K562 (cell line): ENCODE results near the gene CCNK. TPM values are rescaled to one million over a fixed set of nuclear protein-coding genes. Genes with fewer than 3 reads are reported as not detected.
A peak's percentile ranks its signal among the peaks of the same experiment; 100 is the strongest.

Experiments used
- ASH1L ChIP-seq: fragments of 450-650 bp; IDR thresholded peaks from 2 replicates; pipeline ENCODE4 v1.6.1; 2018; ENCODE audit warnings: borderline replicate concordance, mild to moderate bottlenecking, low read depth; ENCODE audit not compliant: partially characterized antibody
- C11orf30 ChIP-seq: fragments of 450-650 bp; IDR thresholded peaks from 2 replicates; pipeline ENCODE4 v1.6.1; 2016; ENCODE audit warnings: low read depth, mild to moderate bottlenecking
- CREM ChIP-seq: IDR thresholded peaks from 2 replicates; pipeline ENCODE4 v1.6.1; 2014; ENCODE audit warnings: antibody characterized with exemption, low read depth
- DIDO1 ChIP-seq: fragments of 450-650 bp; IDR thresholded peaks from 2 replicates; pipeline ENCODE4 v1.6.1; 2016; ENCODE audit warnings: low read depth, missing biosample characterization, missing genetic modification characterization
- ETV1 ChIP-seq: fragments of 450-650 bp; conservative IDR thresholded peaks from 2 replicates; pipeline ENCODE4 v1.6.1; 2016; ENCODE audit warnings: missing genetic modification characterization, control low read depth, low read depth, missing compliant biosample characterization
- ETV6 ChIP-seq, 3 experiments: fragments of 150-350 bp in 1 of 3; sonication (generic) in 1 of 3; formaldehyde crosslinking in 1 of 3; IDR thresholded peaks; 2 replicates each; pipeline versions ENCODE4 v1.6.1 to v1.8.0; 2014 to 2022; ENCODE audit warnings: borderline replicate concordance in 2 of 3, low read depth in 2 of 3, antibody characterized with exemption in 1 of 3, low read length in 1 of 3, mild to moderate bottlenecking in 1 of 3, missing genetic modification reagents in 1 of 3
- FIP1L1 ChIP-seq: fragments of 200-400 bp; formaldehyde crosslinking; IDR thresholded peaks from 2 replicates; pipeline ENCODE4 v1.6.1; 2018; ENCODE audit warnings: mild to moderate bottlenecking, low read depth, low read length; ENCODE audit not compliant: poor library complexity, severe bottlenecking
- MBD2 ChIP-seq: sonication (generic); IDR thresholded peaks from 2 replicates; pipeline ENCODE4 v1.6.1; 2016; ENCODE audit warnings: low read depth, borderline replicate concordance
- NFE2 ChIP-seq: IDR thresholded peaks from 2 replicates; pipeline ENCODE4 v1.6.1; 2014; ENCODE audit warnings: antibody characterized with exemption, low read depth
- PHF20 ChIP-seq: fragments of 450-650 bp; IDR thresholded peaks from 2 replicates; pipeline ENCODE4 v1.6.1; 2018; ENCODE audit not compliant: partially characterized antibody
- POLR2A ChIP-seq: fragments of 450-650 bp; conservative IDR thresholded peaks from 2 replicates; pipeline ENCODE4 v1.6.1; 2016
- POLR2AphosphoS5 ChIP-seq: IDR thresholded peaks from 2 replicates; pipeline ENCODE4 v1.6.1; 2011; ENCODE audit warnings: mild to moderate bottlenecking, low read depth, low read length, moderate library complexity; ENCODE audit not compliant: control insufficient read depth, insufficient read depth
- SAFB2 ChIP-seq: fragments of 200-400 bp; formaldehyde crosslinking; IDR thresholded peaks from 2 replicates; pipeline ENCODE4 v1.6.1; 2018; ENCODE audit warnings: borderline replicate concordance, low read length, low read depth, moderate library complexity; ENCODE audit not compliant: severe bottlenecking
- SIN3A ChIP-seq, 2 experiments: fragments of 150-350 bp in 1 of 2; IDR thresholded peaks; 2 replicates each; pipeline ENCODE4 v1.6.1; 2011 to 2016; ENCODE audit warnings: borderline replicate concordance in 2 of 2, low read depth in 2 of 2, low read length in 2 of 2, mild to moderate bottlenecking in 2 of 2, moderate library complexity in 2 of 2; ENCODE audit not compliant: control insufficient read depth in 1 of 2
- SMARCA5 ChIP-seq: fragments of 450-650 bp; IDR thresholded peaks from 2 replicates; pipeline ENCODE4 v1.6.1; 2016
- SUPT5H ChIP-seq: fragments of 450-650 bp; IDR thresholded peaks from 2 replicates; pipeline ENCODE4 v1.6.1; 2016
- TAF7 ChIP-seq: fragments of 450-650 bp; IDR thresholded peaks from 2 replicates; pipeline ENCODE4 v1.6.1; 2016; ENCODE audit warnings: missing genetic modification characterization, missing compliant biosample characterization
- VEZF1 ChIP-seq: fragments of 200-800 bp; sonication (Bioruptor generic); IDR thresholded peaks from 2 replicates; pipeline ENCODE4 v1.6.1; 2017; ENCODE audit warnings: missing genetic modification characterization, missing compliant biosample characterization
- ZNF197 ChIP-seq: fragments of 200-800 bp; sonication (Bioruptor generic); IDR thresholded peaks from 2 replicates; pipeline ENCODE4 v1.6.1; 2016; ENCODE audit warnings: low read depth, missing genetic modification characterization, missing compliant biosample characterization
- ZNF639 ChIP-seq, 2 experiments: fragments of 200-800 bp in 1 of 2; sonication (Bioruptor generic) in 1 of 2; sonication (generic) in 1 of 2; formaldehyde crosslinking in 1 of 2; IDR thresholded peaks in 1 of 2; conservative IDR thresholded peaks in 1 of 2; 2 replicates each; pipeline versions ENCODE4 v1.5.0 to v1.6.1; 2016 to 2020; ENCODE audit warnings: missing compliant biosample characterization in 1 of 2, missing genetic modification characterization in 1 of 2, missing genetic modification reagents in 1 of 2
- ZNF699 ChIP-seq: fragments of 250-450 bp; sonication (Bioruptor Pico); IDR thresholded peaks from 2 replicates; pipeline ENCODE4 v1.8.0; 2021; ENCODE audit warnings: mild to moderate bottlenecking, moderate library complexity; ENCODE audit not compliant: insufficient replicate concordance
- polyA plus RNA-seq, 8 experiments: library from polyadenylated mRNA; depleted of rRNA in 4 of 8; stranded (reverse) in 5 of 8; unstranded in 3 of 8; fragments of >200 nt; fragmentation: Nextera tagmentation in 2 of 8; fragmentation: Illumina TruSeq in 1 of 8; extraction: Ambion mirVana in 2 of 8; extraction: Trizol in 1 of 8; gene quantifications; 2 replicates each; pipeline versions ENCODE4 v1.2.1 to v1.2.3, GENCODE V29; 2011 to 2014; ENCODE audit warnings: inconsistent platforms in 1 of 8, missing spikeins in 1 of 8
- total RNA-seq, 7 experiments: library from RNA; depleted of rRNA in 6 of 7; stranded (reverse); fragments of >200 nt in 6 of 7; fragmentation: Illumina TruSeq in 2 of 7; extraction: Trizol in 2 of 7; gene quantifications; 2 replicates each; pipeline versions ENCODE4 v1.2.1 to v1.2.3, GENCODE V29; 2011 to 2021; ENCODE audit warnings: low replicate concordance in 1 of 7
- TF ChIP-seq, protein P1 (sequence below): IDR thresholded peaks from 2 replicates; pipeline ENCODE4 v1.6.1; 2016; ENCODE audit warnings: missing genetic modification characterization, missing compliant biosample characterization

CCNK gene
- total and polyA plus RNA-seq, 9 of the 15 experiments (the other 6 are each of a cell fraction or from before 2014, with no cell fraction given): 5.8 to 84.2 (median 16.4) TPM

DNA sequence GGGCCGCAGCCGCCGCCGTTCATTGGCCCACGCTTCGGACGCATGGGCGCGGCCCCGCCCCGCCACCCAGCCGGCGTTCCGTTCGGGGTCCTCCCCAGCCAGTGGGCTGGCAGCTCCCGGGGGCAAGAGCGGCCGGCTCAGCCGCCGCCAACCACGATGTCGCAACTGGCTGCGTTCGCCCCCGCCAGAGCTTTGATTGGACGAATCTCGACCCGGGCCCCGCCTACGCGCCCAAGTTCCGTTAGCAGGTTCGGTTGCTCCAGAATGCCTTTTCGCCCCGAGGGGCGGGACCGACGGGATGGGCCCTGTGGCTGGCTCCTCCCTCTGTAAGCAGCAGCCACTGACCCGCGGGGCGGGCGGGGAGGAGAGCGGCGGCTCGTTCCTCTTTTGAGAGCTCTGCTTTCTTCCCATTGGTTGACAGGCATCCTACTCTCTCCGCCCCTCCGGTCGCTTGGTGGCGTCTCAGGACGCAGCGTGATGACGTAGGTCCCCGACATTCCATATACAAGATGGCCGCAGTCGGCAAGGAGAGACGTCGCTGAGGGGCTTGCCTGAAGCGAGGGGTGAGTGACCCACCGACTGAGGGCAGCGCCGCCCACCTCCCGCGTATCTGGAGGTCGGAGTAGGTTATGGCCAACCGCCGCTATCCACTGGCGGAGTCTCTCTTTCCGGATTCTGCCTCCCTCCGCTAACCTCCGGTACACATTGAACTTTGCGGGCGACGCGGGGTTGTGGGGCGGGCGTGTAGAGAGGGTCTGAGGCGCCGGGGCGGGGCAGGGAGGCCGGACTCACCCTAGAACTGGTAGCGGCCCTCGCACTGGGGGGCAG lies at the start of gene CCNK (continued):
- TF ChIP-seq NFE2 (no peak), ZNF197 (CRISPR knock-in tag) (no peak), VEZF1 (CRISPR knock-in tag) (peak; percentile 85), TAF7 (tag) (peak; percentile 84), POLR2A (peak; percentile 92), ETV1 (tag) (peak; percentile 30; the same call in 1 of the 2 replicates), ETV6 (IDR thresholded peaks at IDR 0.05; ENCODE audit: borderline replicate concordance in 1 of 2, low read depth in 2 of 2, low read length in 1 of 2) (no peak), ETV6 (CRISPR knock-in tag; IDR thresholded peaks at IDR 0.05; ENCODE audit: borderline replicate concordance) (no peak), ZNF639 (CRISPR knock-in tag; conservative IDR thresholded peaks at IDR 0.05 in 1 of 2, IDR thresholded peaks at IDR 0.05 in 1 of 2) (peak in 1 of 2 experiments; percentile 95; a peak in 2 of 4 replicates), SUPT5H (peak; percentile 91), DIDO1 (tag) (peak; percentile 43; the same call in 1 of the 2 replicates), PHF20 (peak; percentile 82), POLR2AphosphoS5 (peak; percentile 85), ASH1L (peak; percentile 62), CREM (peak; percentile 99), C11orf30 (peak; percentile 99), SIN3A (IDR thresholded peaks at IDR 0.05; ENCODE audit: borderline replicate concordance in 2 of 2, control insufficient read depth in 1 of 2, low read depth in 2 of 2, low read length in 2 of 2) (peak in 1 of 2 experiments; percentile 54; a peak in 1 of 4 replicates), FIP1L1 (peak; percentile 28), SAFB2 (no peak), MBD2 (peak; percentile 55), SMARCA5 (no peak), ZNF699 (CRISPR knock-in tag) (no peak)
- TF ChIP-seq, protein P1, sequence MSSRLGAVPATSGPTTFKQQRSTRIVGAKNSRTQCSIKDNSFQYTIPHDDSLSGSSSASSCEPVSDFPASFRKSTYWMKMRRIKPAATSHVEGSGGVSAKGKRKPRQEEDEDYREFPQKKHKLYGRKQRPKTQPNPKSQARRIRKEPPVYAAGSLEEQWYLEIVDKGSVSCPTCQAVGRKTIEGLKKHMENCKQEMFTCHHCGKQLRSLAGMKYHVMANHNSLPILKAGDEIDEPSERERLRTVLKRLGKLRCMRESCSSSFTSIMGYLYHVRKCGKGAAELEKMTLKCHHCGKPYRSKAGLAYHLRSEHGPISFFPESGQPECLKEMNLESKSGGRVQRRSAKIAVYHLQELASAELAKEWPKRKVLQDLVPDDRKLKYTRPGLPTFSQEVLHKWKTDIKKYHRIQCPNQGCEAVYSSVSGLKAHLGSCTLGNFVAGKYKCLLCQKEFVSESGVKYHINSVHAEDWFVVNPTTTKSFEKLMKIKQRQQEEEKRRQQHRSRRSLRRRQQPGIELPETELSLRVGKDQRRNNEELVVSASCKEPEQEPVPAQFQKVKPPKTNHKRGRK (tag): no peak
